Liver (tissue), 9 donors: Measurements from ENCODE around the gene RFTN2. TPM values are rescaled to one million over a fixed set of nuclear protein-coding genes. Genes with fewer than 3 reads are reported as not detected.

Source experiments
- DNase-seq: peaks from one replicate; pipeline ENCODE4 v3.0.0-alpha.2; 2017; ENCODE audit warnings: low spot score
- H3K27ac ChIP-seq, 2 donors: one replicate each; pipeline ENCODE4 v1.7.0; 2013; ENCODE audit warnings: inconsistent platforms in 2 of 2, low read length in 2 of 2, control low read depth in 1 of 2, low read depth in 1 of 2, mild to moderate bottlenecking in 1 of 2
- H3K27me3 ChIP-seq, 4 donors: one replicate each; pipeline versions ENCODE4 v1.6.1 to v1.7.0; 2013; ENCODE audit warnings: low read length in 3 of 4, inconsistent platforms in 1 of 4, mild to moderate bottlenecking in 1 of 4, moderate library complexity in 1 of 4; ENCODE audit not compliant: control insufficient read depth in 4 of 4, insufficient read depth in 4 of 4
- H3K36me3 ChIP-seq, 4 donors: one replicate each; pipeline versions ENCODE4 v1.6.1 to v1.7.0; 2013; ENCODE audit warnings: low read length in 3 of 4, mild to moderate bottlenecking in 3 of 4, low read depth in 1 of 4, moderate library complexity in 1 of 4; ENCODE audit not compliant: control insufficient read depth in 4 of 4, insufficient read depth in 3 of 4
- H3K4me1 ChIP-seq, 4 donors: one replicate each; pipeline versions ENCODE4 v1.6.1 to v1.7.0; 2013; ENCODE audit warnings: low read length in 3 of 4, mild to moderate bottlenecking in 3 of 4, moderate library complexity in 1 of 4; ENCODE audit not compliant: control insufficient read depth in 4 of 4, insufficient read depth in 4 of 4
- H3K4me3 ChIP-seq, 3 donors: one replicate each; pipeline versions ENCODE4 v1.6.1 to v1.7.0; 2013; ENCODE audit warnings: low read length in 3 of 3, control low read depth in 1 of 3, low read depth in 1 of 3, mild to moderate bottlenecking in 1 of 3
- H3K9ac ChIP-seq, 2 donors: one replicate each; pipeline ENCODE4 v1.7.0; 2013; ENCODE audit warnings: low read length in 2 of 2, mild to moderate bottlenecking in 2 of 2, moderate library complexity in 2 of 2, control low read depth in 1 of 2, low read depth in 1 of 2
- H3K9me3 ChIP-seq, 4 donors: one replicate each; pipeline versions ENCODE4 v1.6.1 to v1.7.0; 2013; ENCODE audit warnings: low read length in 3 of 4; ENCODE audit not compliant: control insufficient read depth in 4 of 4
- ATF3 ChIP-seq: IDR thresholded peaks from 2 replicates; pipeline ENCODE4 v1.6.1; 2016; ENCODE audit warnings: antibody characterized with exemption
- CTCF ChIP-seq: fragments of 150-350 bp; IDR thresholded peaks from 2 replicates; pipeline ENCODE4 v1.5.1; 2017; ENCODE audit warnings: improper control_type of control experiment, low read depth, low read length; ENCODE audit not compliant: missing input control
- EGR1 ChIP-seq, 2 donors: IDR thresholded peaks; 2 replicates each; pipeline ENCODE4 v1.6.1; 2016 to 2018; ENCODE audit warnings: antibody characterized with exemption in 2 of 2, low read depth in 2 of 2
- FOXA1 ChIP-seq: IDR thresholded peaks from 2 replicates; pipeline ENCODE4 v1.6.1; 2016; ENCODE audit warnings: antibody characterized with exemption
- FOXA2 ChIP-seq: IDR thresholded peaks from 2 replicates; pipeline ENCODE4 v1.6.1; 2016; ENCODE audit warnings: antibody characterized with exemption
- GABPA ChIP-seq, 2 donors: IDR thresholded peaks in 1 of 2; conservative IDR thresholded peaks in 1 of 2; 2 replicates each; pipeline ENCODE4 v1.6.1; 2016; ENCODE audit warnings: antibody characterized with exemption in 2 of 2, mild to moderate bottlenecking in 1 of 2, moderate library complexity in 1 of 2
- HNF4A ChIP-seq, 2 donors: conservative IDR thresholded peaks; 2 replicates each; pipeline ENCODE4 v1.6.1; 2016; ENCODE audit warnings: antibody characterized with exemption in 2 of 2, mild to moderate bottlenecking in 2 of 2
- HNF4G ChIP-seq: IDR thresholded peaks from 2 replicates; pipeline ENCODE4 v1.6.1; 2016; ENCODE audit warnings: antibody characterized with exemption
- JUND ChIP-seq, 2 donors: IDR thresholded peaks; 2 replicates each; pipeline ENCODE4 v1.6.1; 2016; ENCODE audit warnings: antibody characterized with exemption in 2 of 2
- NR2F2 ChIP-seq: IDR thresholded peaks from 2 replicates; pipeline ENCODE4 v1.6.1; 2016; ENCODE audit warnings: antibody characterized with exemption
- RAD21 ChIP-seq, 2 donors: IDR thresholded peaks; 2 replicates each; pipeline ENCODE4 v1.6.1; 2016; ENCODE audit warnings: antibody characterized with exemption in 2 of 2, mild to moderate bottlenecking in 2 of 2
- REST ChIP-seq: IDR thresholded peaks from 2 replicates; pipeline ENCODE4 v1.6.1; 2016; ENCODE audit warnings: antibody characterized with exemption, mild to moderate bottlenecking
- RXRA ChIP-seq, 2 donors: IDR thresholded peaks; 2 replicates each; pipeline ENCODE4 v1.6.1; 2017 to 2018; ENCODE audit warnings: antibody characterized with exemption in 2 of 2, mild to moderate bottlenecking in 1 of 2
- SP1 ChIP-seq: IDR thresholded peaks from 2 replicates; pipeline ENCODE4 v1.6.1; 2018; ENCODE audit warnings: antibody characterized with exemption, mild to moderate bottlenecking
- TAF1 ChIP-seq: conservative IDR thresholded peaks from 2 replicates; pipeline ENCODE4 v1.6.1; 2016; ENCODE audit warnings: antibody characterized with exemption, mild to moderate bottlenecking
- YY1 ChIP-seq: IDR thresholded peaks from 2 replicates; pipeline ENCODE4 v1.6.1; 2016; ENCODE audit warnings: antibody characterized with exemption, mild to moderate bottlenecking
- WGBS: extraction: QIAGEN DNeasy Blood & Tissue Kit; methylation state at CpG from one replicate; pipeline ENCODE4 v1.1.7; 2013; 5-methylcytosine and 5-hydroxymethylcytosine counted together
- polyA plus RNA-seq, 2 donors: library from polyadenylated mRNA; stranded (reverse) in 1 of 2; unstranded in 1 of 2; fragments of 200-250 nt in 1 of 2; fragments of >200 nt in 1 of 2; fragmentation: Nextera tagmentation in 1 of 2; extraction: Ambion mirVana in 1 of 2; gene quantifications; one replicate each; pipeline versions ENCODE4 v1.2.1 to v1.2.3, GENCODE V29; 2013 to 2015
- total RNA-seq, 2 donors: library from RNA; depleted of rRNA; stranded (reverse); fragments of >200 nt; gene quantifications; one replicate each; pipeline ENCODE4 v1.2.3, GENCODE V29; 2014
- donor health status: healthy.
- donor health status: healthy.
- donor health status: healthy.
- donor health status: healthy.
- donor health status: healthy.

The RFTN2 gene
- total and polyA plus RNA-seq, 4 donors = 0.40 to 4.2 (median 1.2) TPM

- no peaks in the 10 kb centered on the region for H3K9me3 ChIP-seq
- TF ChIP-seq RAD21 (IDR thresholded peaks at IDR 0.05) = peak; percentile 36 to 69
- peak; percentile 30 for TF ChIP-seq CTCF
- no peak for TF ChIP-seq SP1
- no peak overlapping the region for H3K4me3 ChIP-seq
- no peak overlapping the region for H3K27ac ChIP-seq
- WGBS = 70% methylated on average over 11 of the region's 11 CpGs
- no peaks in the 10 kb centered on the region for H3K36me3 ChIP-seq
- no peaks in the 10 kb centered on the region for H3K27me3 ChIP-seq
- no peaks in the 10 kb centered on the region for H3K4me1 ChIP-seq
- DNase-seq = no peak
- H3K9ac ChIP-seq = no peak overlapping the region
Measured at GRCh38 chr2:197599285-197599965, 76.0 kb downstream of the RFTN2 start.

- no peak overlapping the region for H3K9ac ChIP-seq
- WGBS = 80% methylated on average over 5 of the region's 5 CpGs
- H3K4me1 ChIP-seq = no peaks in the 10 kb centered on the region
- no peak overlapping the region for H3K27ac ChIP-seq
- H3K36me3 ChIP-seq = no peaks in the 10 kb centered on the region
- no peaks in the 10 kb centered on the region for H3K9me3 ChIP-seq
- no peak for DNase-seq
- H3K4me3 ChIP-seq = no peak overlapping the region
- TF ChIP-seq RAD21 (IDR thresholded peaks at IDR 0.05) (no peak), JUND (IDR thresholded peaks at IDR 0.05) (no peak), HNF4G (no peak), FOXA2 (no peak), EGR1 (IDR thresholded peaks at IDR 0.05; ENCODE audit: low read depth in 2 of 2) (no peak), TAF1 (no peak), YY1 (no peak), GABPA (IDR thresholded peaks at IDR 0.05 in 1 of 2, conservative IDR thresholded peaks at IDR 0.05 in 1 of 2) (no peak)
- H3K27me3 ChIP-seq = no peaks in the 10 kb centered on the region
Measured at GRCh38 chr2:197598450-197598849, 76.9 kb downstream of the RFTN2 start.

GRCh38 chr2:197597166-197597565, 78.2 kb downstream of the RFTN2 start:
- H3K27me3 ChIP-seq = no peaks in the 10 kb centered on the region
- DNase-seq = no peak
- H3K36me3 ChIP-seq = no peaks in the 10 kb centered on the region
- H3K9ac ChIP-seq = no peak overlapping the region
- H3K27ac ChIP-seq = no peak overlapping the region
- TF ChIP-seq EGR1 (IDR thresholded peaks at IDR 0.05; ENCODE audit: low read depth in 2 of 2) = no peak
- TF ChIP-seq REST = no peak
- no peak for TF ChIP-seq ATF3
- no peak for TF ChIP-seq RAD21 (IDR thresholded peaks at IDR 0.05)
- TF ChIP-seq RXRA (IDR thresholded peaks at IDR 0.05) = no peak
- no peak for TF ChIP-seq GABPA (IDR thresholded peaks at IDR 0.05 in 1 of 2, conservative IDR thresholded peaks at IDR 0.05 in 1 of 2)
- TF ChIP-seq HNF4A (conservative IDR thresholded peaks at IDR 0.05) = no peak
- no peak for TF ChIP-seq NR2F2
- TF ChIP-seq SP1 = no peak
- no peak for TF ChIP-seq HNF4G
- no peak for TF ChIP-seq FOXA1
- no peak for TF ChIP-seq FOXA2
- no peak for TF ChIP-seq TAF1
- no peak for TF ChIP-seq JUND (IDR thresholded peaks at IDR 0.05)
- H3K4me3 ChIP-seq = no peak overlapping the region
- WGBS = 94% methylated on average over 4 of the region's 4 CpGs
- H3K9me3 ChIP-seq = no peaks in the 10 kb centered on the region
- no peaks in the 10 kb centered on the region for H3K4me1 ChIP-seq
